ENCODE data around the gene ARV1.

Gene ARV1

GRCh38 chr1:230964896-230965295 lies 14.0 kb upstream of the ARV1 start:
- Histone ChIP-seq H3K4me2 (ENCODE audit: low read length) (no peak overlapping the region), H3K4me1 (no peaks in the 10 kb centered on the region), H3K4me3 (ENCODE audit: low read depth, low read length) (no peak overlapping the region), H3K27ac (no peak overlapping the region), H2AFZ (no peak overlapping the region), H3K79me2 (peaks cover under 1% of the 10 kb centered on the region), H3K36me3 (ENCODE audit: control insufficient read depth, insufficient read depth, low read length) (no peaks in the 10 kb centered on the region), H3K27me3 (ENCODE audit: control insufficient read depth, insufficient read depth, low read length) (no peaks in the 10 kb centered on the region), H3K9ac (no peak overlapping the region), H3K9me3 (ENCODE audit: control insufficient read depth, low read length) (no peaks in the 10 kb centered on the region)
- no peak for TF ChIP-seq CTCF (IDR thresholded peaks at IDR 0.05)

- H3K27ac ChIP-seq = no peak overlapping the region
Measured at GRCh38 chr1:230965535-230965934, 13.4 kb upstream of the ARV1 start.

GRCh38 chr1:230966358-230966873 lies 12.5 kb upstream of the ARV1 start:
- Histone ChIP-seq H3K27me3 (ENCODE audit: control insufficient read depth, insufficient read depth, low read length) (no peaks in the 10 kb centered on the region), H3K4me2 (ENCODE audit: low read length) (no peak overlapping the region), H3K36me3 (ENCODE audit: control insufficient read depth, insufficient read depth, low read length) (no peaks in the 10 kb centered on the region), H3K4me1 (no peaks in the 10 kb centered on the region), H3K9ac (no peak overlapping the region), H3K79me2 (peaks cover 3% of the 10 kb centered on the region), H3K4me3 (ENCODE audit: low read depth, low read length) (no peak overlapping the region), H3K9me3 (ENCODE audit: control insufficient read depth, low read length) (no peaks in the 10 kb centered on the region), H2AFZ (no peak overlapping the region), H3K27ac (no peak overlapping the region)
- no peak for TF ChIP-seq CTCF (IDR thresholded peaks at IDR 0.05)

More at GRCh38 chr1:230965535-230965934, 13.4 kb upstream of the ARV1 start:
- H3K27me3 ChIP-seq (ENCODE audit: control insufficient read depth, insufficient read depth, low read length) = no peaks in the 10 kb centered on the region
- no peak overlapping the region for H3K9ac ChIP-seq
- H3K4me2 ChIP-seq (ENCODE audit: low read length) = no peak overlapping the region
- no peak for TF ChIP-seq CTCF (IDR thresholded peaks at IDR 0.05)
- no peaks in the 10 kb centered on the region for H3K9me3 ChIP-seq (ENCODE audit: control insufficient read depth, low read length)
- peaks cover 3% of the 10 kb centered on the region for H3K79me2 ChIP-seq
- H3K4me3 ChIP-seq (ENCODE audit: low read depth, low read length) = no peak overlapping the region
- no peaks in the 10 kb centered on the region for H3K4me1 ChIP-seq
- H3K36me3 ChIP-seq (ENCODE audit: control insufficient read depth, insufficient read depth, low read length) = no peaks in the 10 kb centered on the region
- H2AFZ ChIP-seq = no peak overlapping the region

- no peaks in the 10 kb centered on the region for H3K36me3 ChIP-seq (ENCODE audit: control insufficient read depth, insufficient read depth, low read length)
- TF ChIP-seq CTCF (IDR thresholded peaks at IDR 0.05) = no peak
Measured at GRCh38 chr1:230970432-230970831, 8.5 kb upstream of the ARV1 start.

GRCh38 chr1:230971771-230972170 lies 7.1 kb upstream of the ARV1 start:
- Histone ChIP-seq H3K27ac (no peak overlapping the region), H3K4me2 (ENCODE audit: low read length) (no peak overlapping the region), H3K79me2 (peaks cover 6% of the 10 kb centered on the region), H3K9ac (no peak overlapping the region), H3K27me3 (ENCODE audit: control insufficient read depth, insufficient read depth, low read length) (no peaks in the 10 kb centered on the region), H2AFZ (no peak overlapping the region), H3K36me3 (ENCODE audit: control insufficient read depth, insufficient read depth, low read length) (no peaks in the 10 kb centered on the region), H3K4me1 (no peaks in the 10 kb centered on the region), H3K4me3 (ENCODE audit: low read depth, low read length) (no peak overlapping the region), H3K9me3 (ENCODE audit: control insufficient read depth, low read length) (no peaks in the 10 kb centered on the region)
- no peak for TF ChIP-seq CTCF (IDR thresholded peaks at IDR 0.05)

More at GRCh38 chr1:230970432-230970831, 8.5 kb upstream of the ARV1 start:
- peaks cover 6% of the 10 kb centered on the region for H3K79me2 ChIP-seq
- H3K9ac ChIP-seq = no peak overlapping the region
- H2AFZ ChIP-seq = no peak overlapping the region
- no peak overlapping the region for H3K4me3 ChIP-seq (ENCODE audit: low read depth, low read length)
- H3K4me2 ChIP-seq (ENCODE audit: low read length) = no peak overlapping the region
- H3K4me1 ChIP-seq = no peaks in the 10 kb centered on the region
- H3K9me3 ChIP-seq (ENCODE audit: control insufficient read depth, low read length) = no peaks in the 10 kb centered on the region
- H3K27me3 ChIP-seq (ENCODE audit: control insufficient read depth, insufficient read depth, low read length) = no peaks in the 10 kb centered on the region
- no peak overlapping the region for H3K27ac ChIP-seq

Measured in parathyroid adenoma (tissue), 2 donors.